HepG2 (cell line): ENCODE data around the gene SLC22A23. TPM values are rescaled to one million over a fixed set of nuclear protein-coding genes. Genes with fewer than 3 reads are reported as not detected.

ENCODE experiments used
- CC2D1A ChIP-seq: sonication (generic); formaldehyde crosslinking; IDR thresholded peaks from 2 replicates; pipeline ENCODE4 v1.8.1; 2023; ENCODE audit warnings: mild to moderate bottlenecking, missing genetic modification reagents
- HDAC2 ChIP-seq: sonication (generic); formaldehyde crosslinking; IDR thresholded peaks from 2 replicates; pipeline ENCODE4 v1.4.0; 2020; ENCODE audit warnings: missing genetic modification reagents
- KLF11 ChIP-seq: IDR thresholded peaks from 2 replicates; pipeline ENCODE4 v1.6.1; 2016; ENCODE audit warnings: missing compliant biosample characterization
- KLF12 ChIP-seq: sonication (generic); formaldehyde crosslinking; IDR thresholded peaks from 2 replicates; pipeline ENCODE4 v1.4.0; 2020; ENCODE audit warnings: missing genetic modification reagents, borderline replicate concordance
- KLF16 ChIP-seq, 2 experiments: sonication (generic) in 1 of 2; formaldehyde crosslinking in 1 of 2; IDR thresholded peaks; 2 replicates each; pipeline versions ENCODE4 v1.6.1 to v1.8.0; 2016 to 2023; ENCODE audit warnings: missing genetic modification reagents in 2 of 2, missing compliant biosample characterization in 1 of 2
- MIER2 ChIP-seq: IDR thresholded peaks from 2 replicates; pipeline ENCODE4 v1.6.1; 2016; ENCODE audit warnings: missing biosample characterization, missing genetic modification reagents
- NONO ChIP-seq, 2 experiments: fragments of 450-650 bp in 1 of 2; sonication (generic) in 1 of 2; formaldehyde crosslinking in 1 of 2; IDR thresholded peaks in 1 of 2; conservative IDR thresholded peaks in 1 of 2; 2 replicates each; pipeline versions ENCODE4 v1.6.1 to v1.8.0; 2017 to 2022; ENCODE audit warnings: mild to moderate bottlenecking in 1 of 2, missing genetic modification reagents in 1 of 2, moderate library complexity in 1 of 2
- REL ChIP-seq: sonication (generic); formaldehyde crosslinking; conservative IDR thresholded peaks from 2 replicates; pipeline ENCODE4 v1.8.0; 2022; ENCODE audit warnings: mild to moderate bottlenecking, missing genetic modification reagents, moderate library complexity
- SIN3B ChIP-seq: fragments of 150-350 bp; IDR thresholded peaks from 2 replicates; pipeline ENCODE4 v1.6.1; 2014; ENCODE audit warnings: low read length
- TOE1 ChIP-seq: sonication (generic); formaldehyde crosslinking; IDR thresholded peaks from 2 replicates; pipeline ENCODE4 v1.4.0; 2020; ENCODE audit warnings: mild to moderate bottlenecking, missing genetic modification reagents
- ZKSCAN5 ChIP-seq: sonication (generic); formaldehyde crosslinking; IDR thresholded peaks from 2 replicates; pipeline ENCODE4 v1.5.1; 2020; ENCODE audit warnings: mild to moderate bottlenecking, missing genetic modification reagents
- ZNF282 ChIP-seq: fragments of 450-650 bp; IDR thresholded peaks from 2 replicates; pipeline ENCODE4 v1.6.1; 2018; ENCODE audit not compliant: partially characterized antibody
- ZNF468 ChIP-seq: sonication (generic); formaldehyde crosslinking; IDR thresholded peaks from 2 replicates; pipeline ENCODE4 v1.8.0; 2022; ENCODE audit warnings: mild to moderate bottlenecking, moderate library complexity, missing genetic modification reagents
- ZNF563 ChIP-seq: sonication (generic); formaldehyde crosslinking; IDR thresholded peaks from 2 replicates; pipeline ENCODE4 v1.8.0; 2022; ENCODE audit warnings: mild to moderate bottlenecking, moderate library complexity, missing genetic modification reagents
- ZNF724P ChIP-seq: sonication (generic); formaldehyde crosslinking; IDR thresholded peaks from 2 replicates; pipeline ENCODE4 v1.8.0; 2022; ENCODE audit warnings: missing genetic modification reagents, borderline replicate concordance
- ZNF761 ChIP-seq: sonication (generic); formaldehyde crosslinking; conservative IDR thresholded peaks from 2 replicates; pipeline ENCODE4 v1.4.0; 2020; ENCODE audit warnings: mild to moderate bottlenecking, missing genetic modification reagents
- ZSCAN22 ChIP-seq: sonication (generic); formaldehyde crosslinking; IDR thresholded peaks from 2 replicates; pipeline ENCODE4 v1.4.0; 2020; ENCODE audit warnings: mild to moderate bottlenecking, missing genetic modification reagents
- ZSCAN29 ChIP-seq: sonication (generic); formaldehyde crosslinking; conservative IDR thresholded peaks from 2 replicates; pipeline ENCODE4 v1.4.0; 2020; ENCODE audit warnings: mild to moderate bottlenecking, missing genetic modification reagents
- polyA plus RNA-seq, 8 experiments: library from polyadenylated mRNA; depleted of rRNA in 3 of 8; stranded (reverse) in 7 of 8; unstranded in 1 of 8; fragments of >200 nt; fragmentation: Illumina TruSeq in 4 of 8; extraction: Trizol in 4 of 8; gene quantifications; 2 replicates each; pipeline versions ENCODE4 v1.2.1 to v1.2.3, GENCODE V29; 2011 to 2016; ENCODE audit warnings: low read depth in 4 of 8, missing spikeins in 1 of 8, mixed read lengths in 1 of 8; ENCODE audit not compliant: insufficient read depth in 1 of 8
- total RNA-seq, 5 experiments: library from RNA; depleted of rRNA; stranded (reverse); fragments of >200 nt; fragmentation: Illumina TruSeq; extraction: Trizol; gene quantifications; 2 replicates each; pipeline ENCODE4 v1.2.3, GENCODE V29; 2016; ENCODE audit warnings: low read depth in 1 of 5
- TF ChIP-seq, protein P1 (sequence below): sonication (generic); formaldehyde crosslinking; IDR thresholded peaks from 2 replicates; pipeline ENCODE4 v1.5.0; 2020; ENCODE audit warnings: mild to moderate bottlenecking, low read depth, missing genetic modification reagents, borderline replicate concordance
- TF ChIP-seq, protein P2 (sequence below), 2 experiments: fragments of 450-650 bp in 1 of 2; sonication (generic) in 1 of 2; formaldehyde crosslinking in 1 of 2; IDR thresholded peaks; 2 replicates each; pipeline versions ENCODE4 v1.6.1 to v1.8.0; 2016 to 2022; ENCODE audit warnings: antibody characterized with exemption in 1 of 2, mild to moderate bottlenecking in 1 of 2, missing genetic modification reagents in 1 of 2
- TF ChIP-seq, protein P3 (sequence below): fragments of 450-650 bp; IDR thresholded peaks from 2 replicates; pipeline ENCODE4 v1.6.1; 2017

Gene SLC22A23
- total and polyA plus RNA-seq, 2 of the 13 experiments (the other 11 are each of a cell fraction or from before 2014, with no cell fraction given): 11.8 to 17.5 TPM

DNA sequence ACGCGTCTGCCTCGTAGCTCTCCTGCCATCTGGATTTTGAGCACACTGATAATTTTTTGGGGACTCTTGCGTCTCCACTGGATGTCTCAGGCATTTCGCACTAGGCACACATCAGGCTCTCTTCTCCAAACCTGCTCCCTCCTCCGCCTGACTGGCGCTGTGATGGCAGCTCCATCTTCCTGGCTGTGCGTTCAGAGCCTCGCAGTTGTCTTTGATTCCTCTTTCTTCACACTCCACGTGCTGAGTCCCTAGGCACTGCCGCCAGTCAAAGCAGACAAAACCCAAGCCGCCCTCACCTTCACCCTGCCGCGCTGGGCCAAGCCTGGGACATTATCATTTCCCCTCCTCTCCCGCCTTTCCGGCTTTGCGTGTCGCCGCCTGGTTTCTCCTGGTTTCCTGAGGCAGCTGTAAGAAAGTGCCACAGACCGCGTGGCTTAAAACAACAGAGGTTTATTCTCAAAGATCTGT is 197.3 kb downstream of the SLC22A23 start (continued):
- TF ChIP-seq, protein P1, sequence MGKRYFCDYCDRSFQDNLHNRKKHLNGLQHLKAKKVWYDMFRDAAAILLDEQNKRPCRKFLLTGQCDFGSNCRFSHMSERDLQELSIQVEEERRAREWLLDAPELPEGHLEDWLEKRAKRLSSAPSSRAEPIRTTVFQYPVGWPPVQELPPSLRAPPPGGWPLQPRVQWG (CRISPR knock-in tag): no peak
- no peak for TF ChIP-seq KLF12 (CRISPR knock-in tag)
- TF ChIP-seq ZNF468 (CRISPR knock-in tag): no peak
- no peak; the same call in 1 of the 2 replicates for TF ChIP-seq ZSCAN22 (CRISPR knock-in tag)
- no peak for TF ChIP-seq SIN3B
- no peak for TF ChIP-seq ZNF724P (CRISPR knock-in tag)
- TF ChIP-seq ZNF761 (CRISPR knock-in tag): 0 out of 2 replicates have a peak, but pooled peaks have one; percentile 65
- TF ChIP-seq KLF16 (CRISPR knock-in tag; IDR thresholded peaks at IDR 0.05): 0 out of 4 replicates have a peak, but pooled peaks of 1 of the 2 experiments have one; percentile 42
- no peak for TF ChIP-seq NONO (IDR thresholded peaks at IDR 0.05)
- TF ChIP-seq NONO (CRISPR knock-in tag; conservative IDR thresholded peaks at IDR 0.05): no peak
- 0 out of 2 replicates have a peak, but pooled peaks have one; percentile 2 for TF ChIP-seq ZSCAN29
- no peak for TF ChIP-seq TOE1
- no peak for TF ChIP-seq ZNF282
- TF ChIP-seq CC2D1A: no peak
- TF ChIP-seq ZNF563 (CRISPR knock-in tag): no peak
- TF ChIP-seq REL (CRISPR knock-in tag): no peak
- TF ChIP-seq ZKSCAN5 (CRISPR knock-in tag): no peak
- TF ChIP-seq, protein P2, sequence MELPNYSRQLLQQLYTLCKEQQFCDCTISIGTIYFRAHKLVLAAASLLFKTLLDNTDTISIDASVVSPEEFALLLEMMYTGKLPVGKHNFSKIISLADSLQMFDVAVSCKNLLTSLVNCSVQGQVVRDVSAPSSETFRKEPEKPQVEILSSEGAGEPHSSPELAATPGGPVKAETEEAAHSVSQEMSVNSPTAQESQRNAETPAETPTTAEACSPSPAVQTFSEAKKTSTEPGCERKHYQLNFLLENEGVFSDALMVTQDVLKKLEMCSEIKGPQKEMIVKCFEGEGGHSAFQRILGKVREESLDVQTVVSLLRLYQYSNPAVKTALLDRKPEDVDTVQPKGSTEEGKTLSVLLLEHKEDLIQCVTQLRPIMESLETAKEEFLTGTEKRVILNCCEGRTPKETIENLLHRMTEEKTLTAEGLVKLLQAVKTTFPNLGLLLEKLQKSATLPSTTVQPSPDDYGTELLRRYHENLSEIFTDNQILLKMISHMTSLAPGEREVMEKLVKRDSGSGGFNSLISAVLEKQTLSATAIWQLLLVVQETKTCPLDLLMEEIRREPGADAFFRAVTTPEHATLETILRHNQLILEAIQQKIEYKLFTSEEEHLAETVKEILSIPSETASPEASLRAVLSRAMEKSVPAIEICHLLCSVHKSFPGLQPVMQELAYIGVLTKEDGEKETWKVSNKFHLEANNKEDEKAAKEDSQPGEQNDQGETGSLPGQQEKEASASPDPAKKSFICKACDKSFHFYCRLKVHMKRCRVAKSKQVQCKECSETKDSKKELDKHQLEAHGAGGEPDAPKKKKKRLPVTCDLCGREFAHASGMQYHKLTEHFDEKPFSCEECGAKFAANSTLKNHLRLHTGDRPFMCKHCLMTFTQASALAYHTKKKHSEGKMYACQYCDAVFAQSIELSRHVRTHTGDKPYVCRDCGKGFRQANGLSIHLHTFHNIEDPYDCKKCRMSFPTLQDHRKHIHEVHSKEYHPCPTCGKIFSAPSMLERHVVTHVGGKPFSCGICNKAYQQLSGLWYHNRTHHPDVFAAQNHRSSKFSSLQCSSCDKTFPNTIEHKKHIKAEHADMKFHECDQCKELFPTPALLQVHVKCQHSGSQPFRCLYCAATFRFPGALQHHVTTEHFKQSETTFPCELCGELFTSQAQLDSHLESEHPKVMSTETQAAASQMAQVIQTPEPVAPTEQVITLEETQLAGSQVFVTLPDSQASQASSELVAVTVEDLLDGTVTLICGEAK (IDR thresholded peaks at IDR 0.05): no peak
- TF ChIP-seq, protein P2 (CRISPR knock-in tag; IDR thresholded peaks at IDR 0.05): no peak
- TF ChIP-seq, protein P3, sequence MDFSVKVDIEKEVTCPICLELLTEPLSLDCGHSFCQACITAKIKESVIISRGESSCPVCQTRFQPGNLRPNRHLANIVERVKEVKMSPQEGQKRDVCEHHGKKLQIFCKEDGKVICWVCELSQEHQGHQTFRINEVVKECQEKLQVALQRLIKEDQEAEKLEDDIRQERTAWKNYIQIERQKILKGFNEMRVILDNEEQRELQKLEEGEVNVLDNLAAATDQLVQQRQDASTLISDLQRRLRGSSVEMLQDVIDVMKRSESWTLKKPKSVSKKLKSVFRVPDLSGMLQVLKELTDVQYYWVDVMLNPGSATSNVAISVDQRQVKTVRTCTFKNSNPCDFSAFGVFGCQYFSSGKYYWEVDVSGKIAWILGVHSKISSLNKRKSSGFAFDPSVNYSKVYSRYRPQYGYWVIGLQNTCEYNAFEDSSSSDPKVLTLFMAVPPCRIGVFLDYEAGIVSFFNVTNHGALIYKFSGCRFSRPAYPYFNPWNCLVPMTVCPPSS: no peak
- 0 out of 2 replicates have a peak, but pooled peaks have one; percentile 40 for TF ChIP-seq KLF11 (CRISPR knock-in tag)
- peak; percentile 39; the same call in 1 of the 2 replicates for TF ChIP-seq HDAC2
- TF ChIP-seq MIER2 (CRISPR knock-in tag): no peak
